GM21529 (cell line): Measurements from ENCODE around the gene SLC38A3.

Source experiments
- ATAC-seq: cut with Tn5 transposase; IDR thresholded peaks from one replicate; pipeline ENCODE4 v1.9.1; 2021; ENCODE audit not compliant: unreplicated experiment

SLC38A3 gene

DNA sequence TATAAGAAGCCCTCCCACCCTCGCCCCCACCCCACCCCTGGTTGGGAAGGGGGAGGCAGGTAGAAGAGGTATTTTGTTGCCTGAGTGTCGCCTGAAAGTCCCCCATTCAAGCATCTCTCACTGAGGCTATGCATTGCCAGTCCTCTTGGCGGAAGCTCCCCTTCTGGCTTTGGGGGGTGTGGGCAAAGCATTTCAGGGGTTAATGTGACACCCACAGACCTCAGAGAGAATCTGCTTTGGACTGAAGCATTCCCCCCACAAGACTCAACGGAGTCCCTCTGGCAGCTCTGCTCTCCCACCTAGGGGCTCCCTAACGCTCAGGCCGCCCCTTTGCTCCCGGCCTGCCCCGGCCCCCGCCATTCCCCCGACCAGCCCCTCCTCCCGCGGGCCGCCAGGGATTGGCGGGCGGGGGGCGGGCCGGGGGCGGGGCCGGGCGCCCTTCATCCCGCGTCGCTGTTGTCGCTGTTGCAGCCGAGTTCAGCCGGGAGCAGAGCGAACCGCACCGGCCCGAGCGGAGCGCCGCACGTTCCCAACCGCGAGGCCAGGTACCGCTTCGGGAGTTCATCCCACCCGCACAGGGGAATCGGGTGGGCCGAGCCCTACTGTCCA lies at the start of gene SLC38A3:
TSS of gene SLC38A3 (plus strand) at position 468 of the 609 bp plus-strand sequence. CDS start 8,929 bp downstream, outside the sequence.
- no peak for ATAC-seq

DNA sequence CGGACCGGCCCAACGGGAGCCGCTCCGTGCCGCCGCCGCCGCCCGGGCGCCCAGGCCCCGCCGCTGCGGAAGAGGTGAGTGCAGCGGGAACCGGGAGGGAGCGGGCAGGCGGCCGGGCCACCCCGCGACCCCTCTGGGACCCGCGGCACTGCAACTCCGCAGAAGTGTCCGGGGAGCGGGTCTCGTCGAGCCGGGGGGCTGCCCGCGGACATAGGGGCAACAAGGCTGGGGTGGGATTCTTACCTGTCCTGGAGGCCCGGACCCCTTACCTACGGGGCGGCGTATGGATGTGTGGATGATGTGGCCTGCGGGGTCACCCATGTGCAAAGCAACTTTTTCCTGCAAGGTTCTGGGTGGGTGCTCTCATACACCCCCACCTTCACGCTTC lies 49.6 kb upstream of the SLC38A3 start:
- ATAC-seq, result no peak

DNA sequence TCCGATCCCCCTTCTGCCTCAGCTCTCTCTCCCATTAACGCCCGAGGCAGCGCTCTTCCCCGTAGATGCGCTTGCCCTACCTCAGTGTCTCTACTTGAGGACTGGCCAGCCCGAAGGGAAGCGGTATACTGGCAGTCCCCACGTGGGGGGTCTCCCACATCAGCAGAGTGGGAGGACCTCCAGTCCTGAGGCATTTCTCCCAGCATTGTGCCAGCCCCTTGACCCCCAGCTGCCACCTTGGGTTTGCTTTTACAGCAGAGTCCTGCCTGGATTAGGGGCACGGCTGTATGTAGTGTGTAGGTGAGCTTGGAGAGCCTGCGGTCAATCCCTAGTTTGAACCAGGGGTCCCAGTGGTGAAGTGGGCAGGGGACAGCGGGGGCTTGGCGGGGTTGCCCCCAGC lies 49.2 kb upstream of the SLC38A3 start:
- ATAC-seq, result no peak

DNA sequence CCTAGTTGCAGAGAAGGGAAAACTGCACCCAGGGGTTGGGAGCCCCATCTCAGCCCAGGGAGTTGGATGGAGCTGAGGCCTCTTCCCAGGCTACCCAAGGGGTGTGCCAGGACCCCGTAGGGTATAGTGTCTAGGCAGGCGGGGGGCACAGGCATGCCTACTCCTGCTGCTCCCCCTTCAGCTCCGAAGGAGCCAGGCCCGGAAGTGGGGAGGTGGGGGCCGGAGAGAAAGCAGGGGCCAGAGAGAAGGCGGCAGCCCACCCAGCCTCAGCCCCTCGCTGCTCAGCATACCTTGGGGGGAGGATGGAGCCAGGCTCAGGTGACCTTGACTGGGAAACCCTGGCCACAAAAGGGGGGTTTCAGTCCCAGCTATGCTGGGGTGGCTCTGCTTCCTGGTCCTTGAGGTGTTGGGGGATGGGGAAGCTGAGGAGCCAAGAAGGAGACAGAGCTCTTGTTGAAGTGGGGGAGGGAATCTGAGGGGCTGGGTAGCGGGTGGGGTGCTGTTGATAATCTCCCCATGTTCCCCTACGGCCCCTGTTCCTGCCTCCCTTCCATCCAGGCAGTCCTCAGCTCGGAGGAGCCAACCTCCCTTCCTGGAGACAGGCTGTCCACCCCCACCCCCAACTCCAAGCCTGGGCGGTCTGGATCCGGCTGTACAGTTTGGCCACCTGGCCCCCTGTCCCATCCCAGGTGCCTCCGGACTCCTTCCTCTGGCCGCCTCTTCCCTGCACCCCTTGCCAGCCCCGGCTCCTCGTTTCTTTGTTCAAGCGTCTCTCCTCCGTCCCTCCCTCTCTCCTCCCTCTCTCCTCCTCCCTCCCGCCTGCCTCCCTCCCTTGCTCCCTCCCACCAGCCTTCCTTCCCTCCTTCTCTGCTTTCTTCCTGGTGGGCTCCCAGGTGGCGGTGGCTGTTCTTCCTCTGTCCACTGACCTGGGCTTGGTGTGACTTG lies 48.2 kb upstream of the SLC38A3 start:
- ATAC-seq, result no peak

DNA sequence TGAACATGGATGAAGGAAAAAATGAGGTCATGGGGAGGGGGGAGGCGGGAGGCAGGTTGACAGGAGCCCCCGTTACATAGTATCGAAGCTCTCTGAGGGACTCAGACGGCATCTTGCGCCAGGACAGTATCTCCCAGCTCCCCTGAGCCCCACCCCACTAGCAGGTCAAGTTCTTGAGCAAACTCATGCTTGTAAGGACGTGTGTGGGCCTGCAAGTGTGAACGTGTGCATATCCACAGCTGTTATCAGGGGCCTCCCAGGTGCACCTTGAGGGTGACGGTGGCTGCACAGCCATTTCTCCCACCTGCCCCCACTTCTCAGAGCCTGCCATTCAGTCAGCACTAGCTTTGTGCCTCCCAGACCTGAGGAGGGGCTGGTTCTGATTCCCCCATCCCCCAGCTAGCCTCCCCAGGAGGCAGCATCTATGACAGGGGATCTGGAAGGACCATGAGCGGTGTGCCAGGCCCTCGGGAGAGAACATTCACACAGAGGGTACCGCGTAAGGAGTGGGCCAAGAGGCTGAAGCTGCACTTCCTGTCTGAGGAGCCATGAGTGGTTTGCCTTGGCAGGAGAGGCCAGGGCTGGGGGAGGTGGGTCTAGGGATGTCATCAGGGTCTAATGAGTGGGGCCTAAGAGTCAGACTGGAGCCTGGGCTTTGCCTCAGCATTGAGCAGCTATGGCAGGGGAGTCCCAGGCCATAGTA lies 47.1 kb upstream of the SLC38A3 start:
- no peak for ATAC-seq

DNA sequence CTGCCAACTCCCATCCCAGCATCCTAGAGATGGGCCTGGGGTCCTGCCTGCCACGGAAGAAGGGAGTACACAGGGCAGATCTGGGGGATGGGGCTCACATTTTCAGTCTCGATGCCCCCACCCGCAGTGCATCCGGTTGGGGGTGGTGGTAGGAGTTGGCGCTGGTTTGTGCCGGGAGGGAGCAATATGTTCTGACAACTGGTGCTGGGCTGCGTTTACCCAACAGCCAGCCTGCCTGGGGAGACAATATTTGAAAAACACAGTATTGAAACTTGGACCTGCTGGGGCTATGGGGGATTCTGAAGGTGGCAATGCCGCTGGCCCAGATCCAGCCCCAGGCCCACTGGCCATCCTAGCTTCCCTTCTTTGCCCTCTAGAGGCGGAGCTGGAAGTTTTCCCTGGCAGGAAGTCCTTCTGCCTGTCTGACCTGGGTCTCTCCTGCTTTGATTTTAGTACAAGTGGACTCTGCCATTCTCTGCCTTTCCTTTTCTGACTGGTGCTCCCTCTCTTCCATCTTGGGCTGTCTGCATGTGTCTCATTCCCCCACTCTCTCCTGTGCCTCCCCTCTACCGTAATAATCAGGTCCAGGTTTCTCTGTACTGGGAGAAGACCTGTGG lies 46.4 kb upstream of the SLC38A3 start:
- ATAC-seq, result no peak

DNA sequence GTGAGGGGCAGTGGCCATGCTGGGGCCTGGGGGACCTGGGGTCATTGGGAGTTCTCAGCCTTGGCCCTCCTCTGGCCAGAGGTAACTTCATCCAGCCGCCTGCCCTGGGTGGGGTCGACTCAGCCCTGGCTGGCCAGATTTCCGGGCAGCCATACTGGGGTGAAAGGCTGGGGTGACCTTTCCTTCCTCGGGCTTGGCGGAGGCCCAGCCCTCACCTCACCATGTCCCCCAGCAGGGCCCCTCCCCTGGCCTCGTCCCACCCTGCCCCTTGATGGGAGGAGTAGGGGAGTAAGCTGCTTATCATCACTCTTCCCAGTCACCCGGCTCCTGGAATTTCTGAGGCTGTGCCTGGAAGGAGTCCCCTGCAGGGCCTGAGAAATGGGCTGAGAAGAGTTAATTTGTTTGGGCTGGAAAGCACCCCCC lies 44.5 kb upstream of the SLC38A3 start:
- no peak for ATAC-seq

DNA sequence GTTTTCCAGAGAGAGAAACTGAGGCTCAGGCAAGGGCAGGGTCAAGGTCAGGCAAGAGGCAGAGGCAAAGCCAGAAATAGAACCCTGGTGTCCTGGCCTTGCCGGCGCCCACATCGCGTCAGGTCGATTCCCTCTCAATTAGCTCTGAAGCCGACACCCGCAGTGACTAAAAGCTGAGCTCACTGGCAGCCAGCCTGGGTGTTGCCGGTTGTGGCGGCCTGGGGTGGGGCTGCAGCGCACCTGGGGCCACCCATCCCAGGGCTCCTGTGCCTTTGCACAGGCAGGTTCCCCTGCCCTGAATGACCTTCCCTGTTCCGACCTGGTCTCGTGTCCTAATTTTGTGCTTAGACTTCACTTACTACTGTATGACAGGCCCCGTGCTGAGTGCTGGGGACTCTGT lies 43.8 kb upstream of the SLC38A3 start:
- ATAC-seq, result no peak

DNA sequence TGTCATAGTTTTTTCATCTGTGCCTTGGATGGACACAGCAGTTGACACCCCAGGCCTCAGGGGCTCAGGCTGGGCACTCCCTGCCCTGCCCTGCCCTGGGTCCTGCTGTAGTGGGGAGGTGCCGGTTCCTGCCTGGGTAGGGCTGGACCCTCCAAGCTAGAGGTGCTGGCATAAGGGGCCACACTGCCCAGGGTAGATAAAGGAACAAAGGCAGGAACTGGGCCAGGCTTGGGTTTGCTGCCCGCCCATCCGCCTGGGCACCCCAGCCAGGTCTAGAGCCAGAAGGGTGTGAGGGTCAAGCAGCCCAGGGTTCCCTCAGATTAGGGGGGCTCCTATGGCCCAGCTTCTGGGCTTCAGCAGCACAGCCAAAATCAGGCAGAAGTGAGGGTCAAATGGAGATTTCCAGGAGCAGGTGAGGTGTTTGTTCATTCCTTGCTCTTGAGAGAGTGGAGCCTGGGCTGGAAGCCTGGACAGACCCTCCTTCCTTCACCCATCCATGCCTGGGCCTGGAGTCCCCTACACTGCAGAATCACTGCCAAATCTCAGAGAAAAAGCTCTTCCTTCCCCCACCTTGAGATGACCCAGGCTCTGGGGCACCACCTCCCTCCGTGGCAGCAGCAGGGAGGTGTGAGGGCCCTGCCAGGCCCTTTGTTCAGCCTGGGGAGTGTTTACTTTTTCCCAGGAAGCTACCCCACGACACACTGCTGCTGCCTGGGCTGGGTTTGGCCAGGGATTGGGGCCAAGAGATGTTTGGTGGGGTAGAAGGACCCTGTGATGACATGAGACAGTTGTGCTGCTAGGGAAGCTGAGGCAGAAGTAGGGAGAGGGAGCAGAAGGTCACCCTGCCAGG lies 42.8 kb upstream of the SLC38A3 start:
- ATAC-seq, result no peak

DNA sequence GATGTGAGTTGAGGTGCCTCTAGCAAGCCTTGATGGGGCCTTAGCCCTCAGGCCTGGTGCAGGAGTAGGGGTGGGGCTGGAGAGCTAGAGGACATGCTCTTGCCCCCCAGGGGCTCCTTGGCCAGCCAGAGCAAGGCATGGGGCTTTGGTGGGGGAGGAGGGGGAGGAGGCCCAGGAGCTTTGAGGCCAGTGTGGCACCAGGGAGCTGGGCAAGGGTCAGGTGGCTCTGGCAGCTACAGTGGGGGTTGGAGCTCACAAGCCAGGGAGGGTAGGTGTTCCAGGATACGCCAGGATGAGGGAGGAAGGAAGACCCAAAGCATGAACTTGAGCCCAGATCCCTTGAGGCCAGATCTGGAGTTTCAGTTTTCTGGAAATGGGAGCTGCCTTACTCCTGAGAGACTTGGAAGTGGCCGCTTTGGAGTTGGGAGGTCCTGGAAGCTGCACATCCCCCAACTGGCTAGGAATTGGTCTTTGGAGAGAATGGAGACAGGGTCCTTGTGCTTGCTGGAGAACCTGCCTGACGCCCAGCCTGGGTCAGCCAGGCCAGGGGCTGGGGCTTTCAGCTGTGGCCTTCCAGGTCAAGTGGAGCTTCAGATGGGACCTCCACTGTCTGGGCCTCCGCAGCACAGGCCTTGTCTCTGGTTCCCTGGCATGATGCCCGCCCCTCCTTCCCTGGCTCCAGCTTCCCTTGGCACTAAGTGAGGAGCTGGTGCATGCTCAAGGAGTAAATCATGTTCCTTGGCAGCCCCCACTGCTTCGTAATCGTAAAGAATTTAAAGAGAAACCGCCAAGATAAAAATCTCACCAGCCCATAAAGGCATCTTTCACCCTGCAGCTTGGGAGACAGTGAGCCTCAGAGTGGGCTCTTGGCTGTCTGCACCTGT lies 41.3 kb upstream of the SLC38A3 start:
- no peak for ATAC-seq

DNA sequence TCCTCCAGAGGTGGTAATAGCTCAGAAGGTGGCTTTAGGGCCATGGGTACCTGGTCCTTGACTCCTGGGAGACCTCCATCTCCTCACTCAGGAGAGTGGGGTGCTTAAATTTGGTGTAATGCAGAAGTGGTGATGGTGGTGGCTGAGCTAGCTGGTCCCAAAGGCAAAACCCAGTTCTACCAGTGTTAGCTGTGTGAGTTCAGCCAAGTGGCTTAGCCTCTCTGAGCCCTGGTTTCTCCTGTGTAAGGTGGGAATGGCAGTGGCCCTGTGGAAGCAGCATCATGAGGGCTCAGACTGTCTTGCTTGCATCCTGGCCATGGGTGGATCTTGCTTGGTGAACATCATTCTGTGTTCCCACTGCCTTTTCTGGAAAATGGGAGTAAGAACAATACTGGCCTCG lies 40.6 kb upstream of the SLC38A3 start:
- no peak for ATAC-seq

DNA sequence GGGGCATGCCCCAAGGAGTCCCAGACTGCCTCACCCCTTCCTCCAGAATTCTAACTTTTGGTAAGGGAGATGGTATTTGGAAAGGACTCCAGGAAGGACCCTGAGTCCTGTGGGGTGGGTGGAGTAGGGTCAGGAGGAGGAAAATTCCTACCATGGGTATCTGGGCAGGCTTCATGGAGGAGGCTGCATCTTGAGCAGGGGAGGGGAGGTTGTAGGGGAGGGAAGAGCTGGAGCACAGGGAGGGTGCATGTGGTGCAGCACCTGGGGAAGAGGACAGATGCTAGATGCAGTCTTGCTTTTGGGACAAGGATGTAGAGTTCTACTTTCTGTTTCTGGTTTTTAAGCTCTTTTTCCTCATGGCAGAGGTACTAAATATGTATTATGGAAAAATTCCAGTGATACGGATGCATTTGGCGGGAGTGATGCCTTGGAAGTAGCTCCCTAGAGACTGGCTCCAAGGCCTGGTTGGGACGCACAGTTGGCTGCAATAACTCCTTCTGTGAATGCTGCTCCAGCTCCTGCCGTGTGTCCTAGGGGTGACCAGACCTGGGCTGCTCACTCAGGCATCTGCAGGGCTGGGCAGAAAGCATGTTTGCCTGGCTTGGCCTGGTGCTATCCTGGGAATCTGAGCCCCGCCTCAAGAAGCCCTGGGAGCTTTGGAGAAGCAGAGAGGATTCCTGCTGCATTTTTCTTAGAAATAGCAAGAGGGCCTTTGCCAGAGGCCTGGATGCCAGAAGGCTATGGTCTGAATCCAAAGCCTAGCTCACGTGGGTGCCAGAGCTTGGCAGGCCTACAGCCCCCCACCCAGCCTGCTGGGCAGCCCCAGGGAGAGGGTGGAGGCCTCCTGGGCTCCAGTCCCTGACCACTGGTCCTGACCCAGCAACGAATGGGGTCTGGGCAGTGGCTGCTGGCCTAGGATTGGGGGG lies 39.8 kb upstream of the SLC38A3 start:
- no peak for ATAC-seq

DNA sequence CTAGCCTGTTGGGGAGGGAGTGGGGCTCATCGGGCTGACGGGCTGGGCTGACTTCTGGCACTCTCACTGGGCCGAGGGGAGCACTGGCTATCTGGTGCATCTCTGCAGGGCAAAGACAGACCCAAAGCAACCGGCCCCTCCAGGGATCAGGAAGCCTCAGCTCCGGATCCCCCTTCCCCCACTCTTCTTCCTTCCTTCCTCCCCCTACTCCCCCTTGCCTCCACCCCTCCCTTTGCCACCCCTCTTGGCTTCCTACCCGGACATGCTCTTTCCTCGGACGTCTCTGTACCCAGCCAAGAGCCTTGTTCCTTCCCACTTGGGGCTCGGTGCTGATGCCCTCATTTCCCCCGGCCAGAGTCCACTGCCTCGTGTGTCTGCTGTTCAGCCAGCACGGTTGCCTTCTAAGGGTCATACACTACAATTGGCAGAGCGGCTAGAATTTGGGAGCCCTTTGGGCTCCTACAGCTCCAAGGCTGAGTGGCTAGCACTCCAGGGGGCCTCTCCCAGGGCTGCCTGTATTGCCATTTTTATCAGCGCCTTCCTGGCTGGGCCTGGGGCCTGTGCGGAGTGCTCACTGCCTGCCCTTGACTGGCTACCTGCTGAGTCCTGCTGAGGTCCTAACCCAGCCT lies 39.0 kb upstream of the SLC38A3 start:
- no peak for ATAC-seq

DNA sequence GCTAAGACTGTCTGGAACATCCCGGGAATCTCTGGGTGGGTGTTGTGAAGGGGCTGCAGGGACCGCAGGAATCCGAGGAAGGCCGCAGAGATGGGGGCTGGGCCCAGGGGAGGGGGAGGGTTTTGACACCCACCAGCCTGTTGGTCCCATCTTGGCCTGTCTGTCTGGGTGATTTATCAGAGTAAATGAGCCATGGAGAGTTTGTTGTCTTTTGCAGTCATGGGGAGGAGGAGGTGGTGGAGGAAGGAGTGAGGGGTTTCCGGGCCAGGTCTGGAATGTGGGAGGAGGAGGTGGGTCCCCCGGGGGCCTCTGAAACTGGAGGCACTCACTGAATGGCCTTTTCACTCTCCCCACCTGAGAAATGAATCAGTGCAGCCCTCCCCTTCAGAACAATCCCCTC lies 38.5 kb upstream of the SLC38A3 start:
- no peak for ATAC-seq

DNA sequence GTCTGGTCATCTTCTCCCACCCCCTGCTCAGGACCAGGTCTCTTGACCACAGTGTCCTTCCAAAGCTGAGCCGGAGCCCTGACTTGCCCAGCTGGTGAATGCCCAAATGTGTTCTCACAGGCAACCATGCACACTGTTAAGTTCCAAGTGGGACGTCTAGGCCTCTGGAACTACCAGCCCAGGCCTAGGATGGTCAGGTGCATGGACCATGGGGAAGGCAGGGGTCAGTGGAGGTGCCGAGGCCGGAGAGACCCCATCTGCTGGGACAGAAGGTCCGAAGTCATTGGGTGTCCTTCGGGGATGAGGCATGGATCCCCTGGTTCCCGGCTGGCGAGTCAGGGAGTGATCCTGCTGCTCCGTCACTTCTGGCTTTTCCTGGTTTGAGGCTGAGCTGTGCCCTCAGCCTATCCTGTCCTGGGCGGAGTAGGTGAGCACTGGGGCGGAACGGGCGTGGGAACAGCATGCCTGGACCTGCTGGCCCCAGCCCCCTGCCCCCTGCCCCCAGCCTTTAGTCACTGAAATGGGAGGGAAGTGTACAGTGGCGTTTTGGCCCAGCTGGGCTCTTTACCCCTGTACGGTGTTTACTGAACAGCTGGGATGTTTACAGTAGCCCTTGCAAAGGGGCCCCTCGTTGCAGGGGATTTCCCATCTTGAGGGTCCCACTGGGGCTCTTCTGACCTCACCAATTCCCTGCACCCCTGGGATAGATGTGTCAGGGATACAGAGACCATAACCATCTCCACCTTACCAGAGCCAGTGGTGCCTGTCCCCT lies 37.8 kb upstream of the SLC38A3 start:
- ATAC-seq, result no peak

DNA sequence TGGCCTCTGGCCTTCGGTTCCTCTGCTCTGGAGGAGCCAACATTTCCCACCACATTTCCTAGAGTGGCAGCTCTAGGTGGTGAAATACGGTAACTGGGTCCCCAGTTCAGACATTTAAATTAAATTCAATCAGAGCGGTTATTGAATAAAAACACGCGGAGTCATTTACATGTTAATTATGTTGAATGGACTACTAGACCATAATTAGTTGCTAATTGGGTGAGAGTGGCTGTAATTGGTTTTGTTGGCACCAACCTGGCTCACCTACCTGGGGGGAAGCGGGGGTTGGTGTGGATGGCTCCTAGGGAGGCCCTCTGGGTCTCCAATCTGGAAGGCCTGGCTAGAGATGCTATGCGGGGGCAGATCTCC lies 37.2 kb upstream of the SLC38A3 start:
- ATAC-seq, result no peak

DNA sequence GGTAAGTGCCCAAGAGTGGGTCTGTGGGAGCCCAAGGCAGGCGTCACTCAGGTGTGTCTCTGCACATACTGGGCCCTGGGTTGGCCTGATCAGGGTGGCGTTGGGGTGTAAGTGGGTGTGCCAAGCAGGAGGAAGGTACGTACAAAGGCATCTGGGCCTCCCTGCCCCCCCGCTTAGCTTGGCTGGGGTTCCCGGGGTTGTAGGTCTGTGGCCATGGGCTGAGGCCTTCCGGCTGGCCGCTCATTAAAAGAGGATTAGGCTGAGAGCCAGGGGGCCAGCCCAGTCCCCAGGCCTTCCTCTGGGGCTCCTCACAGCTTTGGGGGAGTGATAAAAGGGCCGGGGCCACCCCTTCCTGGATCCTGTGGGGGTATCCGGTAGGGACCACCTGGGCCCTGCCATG lies 36.7 kb upstream of the SLC38A3 start:
- ATAC-seq, result no peak
